ENCODE results near the gene MAD1L1.

MAD1L1 gene

GRCh38 chr7:1912593-1913465 lies 319.9 kb downstream of the MAD1L1 start:
- H3K4me3 ChIP-seq (ENCODE audit: low read depth, low read length), result no peak overlapping the region

GRCh38 chr7:1911571-1911970 lies 321.2 kb downstream of the MAD1L1 start:
- no peak for TF ChIP-seq CTCF (IDR thresholded peaks at IDR 0.05; ENCODE audit: borderline replicate concordance, insufficient read depth, low read depth, low read length)
- H3K4me3 ChIP-seq (ENCODE audit: low read depth, low read length), result no peak overlapping the region

More at GRCh38 chr7:1912593-1913465, 319.9 kb downstream of the MAD1L1 start:
- no peak for TF ChIP-seq CTCF (IDR thresholded peaks at IDR 0.05; ENCODE audit: borderline replicate concordance, insufficient read depth, low read depth, low read length)

- H3K4me3 ChIP-seq (ENCODE audit: low read depth, low read length), result no peak overlapping the region
- no peak for TF ChIP-seq CTCF (IDR thresholded peaks at IDR 0.05; ENCODE audit: borderline replicate concordance, insufficient read depth, low read depth, low read length)
Measured at GRCh38 chr7:1910827-1911226, 321.9 kb downstream of the MAD1L1 start.

- no peak for TF ChIP-seq CTCF (IDR thresholded peaks at IDR 0.05; ENCODE audit: borderline replicate concordance, insufficient read depth, low read depth, low read length)
- H3K4me3 ChIP-seq (ENCODE audit: low read depth, low read length), result no peak overlapping the region
Measured at GRCh38 chr7:1910081-1910685, 322.6 kb downstream of the MAD1L1 start.

GRCh38 chr7:1909476-1909875 lies 323.3 kb downstream of the MAD1L1 start:
- no peak for TF ChIP-seq CTCF (IDR thresholded peaks at IDR 0.05; ENCODE audit: borderline replicate concordance, insufficient read depth, low read depth, low read length)
- no peak overlapping the region for H3K4me3 ChIP-seq (ENCODE audit: low read depth, low read length)

GRCh38 chr7:1908823-1909420 lies 323.8 kb downstream of the MAD1L1 start:
- no peak overlapping the region for H3K4me3 ChIP-seq (ENCODE audit: low read depth, low read length)
- TF ChIP-seq CTCF (IDR thresholded peaks at IDR 0.05; ENCODE audit: borderline replicate concordance, insufficient read depth, low read depth, low read length), result no peak
